Skeletal muscle satellite cell (primary cell): ENCODE measurements around the gene IGF2R.
A peak's percentile ranks its signal among the peaks of the same experiment; 100 is the strongest.

ENCODE experiments used
- H3K27me3 ChIP-seq: 2 replicates; pipeline ENCODE4 v1.7.0; 2013; ENCODE audit warnings: low read length; ENCODE audit not compliant: control insufficient read depth, insufficient read depth
- H3K36me3 ChIP-seq: 2 replicates; pipeline ENCODE4 v1.7.0; 2013; ENCODE audit warnings: mild to moderate bottlenecking, control low read depth, low read length; ENCODE audit not compliant: insufficient read depth
- H3K4me1 ChIP-seq: 2 replicates; pipeline ENCODE4 v1.7.0; 2013; ENCODE audit warnings: low read length; ENCODE audit not compliant: control insufficient read depth, insufficient read depth
- H3K4me2 ChIP-seq: 2 replicates; pipeline ENCODE4 v1.7.0; 2013; ENCODE audit warnings: mild to moderate bottlenecking, low read length
- H3K4me3 ChIP-seq: 2 replicates; pipeline ENCODE4 v1.7.0; 2013; ENCODE audit warnings: low read length
- H3K9ac ChIP-seq: 2 replicates; pipeline ENCODE4 v1.7.0; 2013; ENCODE audit warnings: mild to moderate bottlenecking, low read depth, low read length, moderate library complexity
- H3K9me3 ChIP-seq: replicated peaks from 2 replicates; pipeline ENCODE4 v1.7.0; 2013; ENCODE audit warnings: mild to moderate bottlenecking, control low read depth, low read length

Gene IGF2R

GRCh38 chr6:160043784-160044183, 74.9 kb downstream of the IGF2R start:
- H3K9ac ChIP-seq: no peak overlapping the region
- no peaks in the 10 kb centered on the region for H3K9me3 ChIP-seq
- no peaks in the 10 kb centered on the region for H3K27me3 ChIP-seq
- no peak overlapping the region for H3K4me3 ChIP-seq
- H3K36me3 ChIP-seq: peaks cover 73% of the 10 kb centered on the region
- peak overlapping the region; percentile 82 for H3K4me2 ChIP-seq
- peaks cover 35% of the 10 kb centered on the region for H3K4me1 ChIP-seq

GRCh38 chr6:160044687-160045086, 75.8 kb downstream of the IGF2R start:
- no peak overlapping the region for H3K4me3 ChIP-seq
- no peaks in the 10 kb centered on the region for H3K27me3 ChIP-seq
- peaks cover 35% of the 10 kb centered on the region for H3K4me1 ChIP-seq
- no peaks in the 10 kb centered on the region for H3K9me3 ChIP-seq
- H3K9ac ChIP-seq: no peak overlapping the region
- H3K4me2 ChIP-seq: no peak overlapping the region
- H3K36me3 ChIP-seq: peaks cover 78% of the 10 kb centered on the region

- Histone ChIP-seq H3K4me1 (peaks cover 8% of the 10 kb centered on the region), H3K4me2 (no peak overlapping the region), H3K27me3 (no peaks in the 10 kb centered on the region), H3K36me3 (peaks cover 87% of the 10 kb centered on the region), H3K9me3 (no peaks in the 10 kb centered on the region), H3K9ac (no peak overlapping the region), H3K4me3 (no peak overlapping the region)
Observed at GRCh38 chr6:160048471-160048870, 79.6 kb downstream of the IGF2R start.

- Histone ChIP-seq H3K9me3 (no peaks in the 10 kb centered on the region), H3K27me3 (no peaks in the 10 kb centered on the region), H3K4me1 (no peaks in the 10 kb centered on the region), H3K4me2 (no peak overlapping the region), H3K9ac (no peak overlapping the region), H3K4me3 (no peak overlapping the region), H3K36me3 (peaks cover 88% of the 10 kb centered on the region)
Observed at GRCh38 chr6:160049346-160049745, 80.5 kb downstream of the IGF2R start.

- no peaks in the 10 kb centered on the region for H3K4me1 ChIP-seq
- no peak overlapping the region for H3K9ac ChIP-seq
- no peaks in the 10 kb centered on the region for H3K27me3 ChIP-seq
- no peaks in the 10 kb centered on the region for H3K9me3 ChIP-seq
- no peak overlapping the region for H3K4me2 ChIP-seq
- H3K4me3 ChIP-seq: no peak overlapping the region
- H3K36me3 ChIP-seq: peaks cover 88% of the 10 kb centered on the region
Observed at GRCh38 chr6:160050022-160050421, 81.1 kb downstream of the IGF2R start.

- Histone ChIP-seq H3K4me3 (no peak overlapping the region), H3K36me3 (peaks cover 88% of the 10 kb centered on the region)
Observed at GRCh38 chr6:160051390-160051789, 82.5 kb downstream of the IGF2R start.

GRCh38 chr6:160054271-160054670, 85.4 kb downstream of the IGF2R start:
- H3K36me3 ChIP-seq: peaks cover 83% of the 10 kb centered on the region
- no peaks in the 10 kb centered on the region for H3K27me3 ChIP-seq

More at GRCh38 chr6:160051390-160051789, 82.5 kb downstream of the IGF2R start:
- Histone ChIP-seq H3K9ac (no peak overlapping the region), H3K4me2 (no peak overlapping the region), H3K9me3 (no peaks in the 10 kb centered on the region), H3K27me3 (no peaks in the 10 kb centered on the region), H3K4me1 (no peaks in the 10 kb centered on the region)

GRCh38 chr6:160054913-160055312, 86.0 kb downstream of the IGF2R start:
- Histone ChIP-seq H3K9me3 (no peaks in the 10 kb centered on the region), H3K27me3 (no peaks in the 10 kb centered on the region), H3K4me2 (no peak overlapping the region), H3K9ac (no peak overlapping the region), H3K4me1 (no peaks in the 10 kb centered on the region), H3K4me3 (no peak overlapping the region), H3K36me3 (peaks cover 83% of the 10 kb centered on the region)

More at GRCh38 chr6:160054271-160054670, 85.4 kb downstream of the IGF2R start:
- H3K4me2 ChIP-seq: no peak overlapping the region
- no peak overlapping the region for H3K4me3 ChIP-seq
- H3K4me1 ChIP-seq: no peaks in the 10 kb centered on the region
- H3K9me3 ChIP-seq: no peaks in the 10 kb centered on the region
- no peak overlapping the region for H3K9ac ChIP-seq

GRCh38 chr6:160055378-160055777, 86.5 kb downstream of the IGF2R start:
- Histone ChIP-seq H3K9ac (no peak overlapping the region), H3K36me3 (peaks cover 82% of the 10 kb centered on the region), H3K4me1 (no peaks in the 10 kb centered on the region), H3K4me3 (no peak overlapping the region), H3K4me2 (no peak overlapping the region), H3K27me3 (no peaks in the 10 kb centered on the region), H3K9me3 (no peaks in the 10 kb centered on the region)

- Histone ChIP-seq H3K4me1 (no peaks in the 10 kb centered on the region), H3K36me3 (peaks cover 81% of the 10 kb centered on the region), H3K4me3 (no peak overlapping the region), H3K9ac (no peak overlapping the region), H3K4me2 (no peak overlapping the region), H3K9me3 (no peaks in the 10 kb centered on the region), H3K27me3 (no peaks in the 10 kb centered on the region)
Observed at GRCh38 chr6:160055813-160056212, 86.9 kb downstream of the IGF2R start.

GRCh38 chr6:160057080-160057479, 88.2 kb downstream of the IGF2R start:
- Histone ChIP-seq H3K4me2 (no peak overlapping the region), H3K4me3 (no peak overlapping the region), H3K27me3 (no peaks in the 10 kb centered on the region), H3K9ac (no peak overlapping the region), H3K4me1 (no peaks in the 10 kb centered on the region), H3K9me3 (no peaks in the 10 kb centered on the region), H3K36me3 (peaks cover 80% of the 10 kb centered on the region)

GRCh38 chr6:160058603-160059215, 89.8 kb downstream of the IGF2R start:
- H3K4me3 ChIP-seq: no peak overlapping the region
- no peaks in the 10 kb centered on the region for H3K9me3 ChIP-seq
- H3K36me3 ChIP-seq: peaks cover 86% of the 10 kb centered on the region
- no peak overlapping the region for H3K4me2 ChIP-seq
- no peak overlapping the region for H3K9ac ChIP-seq
- H3K27me3 ChIP-seq: no peaks in the 10 kb centered on the region
- H3K4me1 ChIP-seq: no peaks in the 10 kb centered on the region
